NCI-H2081 treated with DMSO at 0.1 percent for 48 hours (cell line): Measurements from ENCODE around the gene ZNF385D.
"Not testable (repeated sequence)": the region's sequence is repeated elsewhere in the genome, so short reads cannot be mapped to it uniquely, and the experiment has no call there.

ENCODE experiments used
- DNase-seq: peaks from one replicate; lab custom pipeline; 2025; lab: John Stamatoyannopoulos, UW

Gene ZNF385D

DNA sequence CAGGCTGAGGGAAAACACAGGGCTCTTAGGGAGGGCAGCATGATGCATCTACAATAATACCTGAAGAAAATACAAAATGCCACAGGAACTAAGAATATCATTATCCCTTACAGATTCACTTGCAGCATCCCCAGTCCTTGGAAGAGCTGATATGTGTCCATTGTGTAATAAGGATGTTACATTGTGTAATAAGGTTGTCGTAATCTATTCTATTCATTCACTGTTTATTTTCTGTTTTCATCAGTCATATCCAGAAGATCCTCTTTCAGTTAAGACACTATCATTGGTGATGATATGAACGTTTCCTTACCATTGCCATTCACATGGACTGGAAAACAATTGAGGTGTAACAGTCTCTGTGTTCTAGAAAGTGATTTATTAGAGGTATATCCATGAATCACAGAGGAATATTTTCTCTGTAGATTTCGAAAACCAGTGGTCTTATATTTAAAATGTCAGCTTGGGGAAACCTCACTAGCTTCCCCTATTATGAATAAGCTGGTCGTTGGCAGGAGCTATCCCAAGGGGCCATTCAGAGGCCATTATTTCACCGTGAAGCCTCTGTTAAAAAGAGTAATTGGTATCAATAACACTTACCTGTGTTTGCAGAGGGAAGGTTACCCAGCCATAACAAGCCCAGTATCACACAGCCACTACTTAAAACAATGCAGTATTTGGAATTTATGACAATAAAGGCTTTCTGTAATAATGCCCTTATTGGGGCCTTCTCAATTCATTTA lies 241.1 kb downstream of the ZNF385D start:
- DNase-seq: no peak

DNA sequence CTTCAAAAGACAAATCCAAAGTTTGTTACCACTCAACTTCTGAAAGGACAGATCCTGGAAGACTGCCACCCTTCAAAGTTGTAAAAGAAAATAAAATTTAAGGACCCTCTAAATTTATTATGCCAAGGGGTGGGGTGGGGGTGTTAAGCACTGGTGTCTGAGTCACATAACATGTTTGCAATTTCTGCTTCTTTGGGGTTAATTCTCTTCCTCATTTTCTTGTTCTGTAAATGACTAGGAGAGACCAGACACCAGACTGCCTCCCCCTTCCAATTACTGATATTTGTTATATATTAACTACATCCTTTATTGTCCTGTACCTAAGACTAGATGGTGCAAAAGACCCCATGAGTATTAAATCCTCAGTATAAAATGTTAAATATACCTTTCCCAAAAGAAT lies 242.8 kb downstream of the ZNF385D start:
- no peak for DNase-seq

DNA sequence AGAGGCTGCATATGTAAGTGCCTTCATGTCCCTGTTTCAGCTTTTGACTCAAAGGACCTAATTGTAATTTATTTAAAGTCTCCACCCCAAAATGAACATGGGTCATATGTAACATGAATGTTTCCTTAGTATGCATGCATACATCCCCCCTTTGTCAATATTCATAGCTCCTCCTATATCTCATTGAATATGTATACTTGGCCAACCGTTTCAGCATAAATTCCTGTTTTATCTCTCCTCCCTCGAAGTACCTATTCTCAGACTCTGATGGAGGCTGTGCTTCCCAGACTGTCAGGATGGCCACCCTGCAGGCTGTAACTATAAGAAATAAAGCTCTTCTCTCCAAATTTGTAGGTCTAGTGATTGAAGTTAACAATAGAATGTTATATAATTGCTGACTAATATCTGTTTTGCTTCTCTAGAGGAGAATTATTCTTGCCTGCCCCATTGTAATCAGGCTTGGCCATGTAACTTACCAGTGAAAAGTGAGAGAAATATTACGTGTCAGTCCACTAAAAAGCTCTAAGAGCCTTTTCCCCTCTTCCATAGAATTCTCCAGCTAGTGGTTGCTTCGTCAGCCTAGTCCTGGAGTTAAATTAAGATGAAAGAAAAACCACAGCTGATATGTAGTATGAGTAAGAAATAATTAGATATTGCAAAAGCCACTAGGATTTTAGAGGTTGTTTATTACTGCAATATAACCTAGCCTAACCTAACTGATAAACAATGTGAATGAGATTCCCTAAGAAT lies 245.1 kb downstream of the ZNF385D start:
- DNase-seq: no peak

DNA sequence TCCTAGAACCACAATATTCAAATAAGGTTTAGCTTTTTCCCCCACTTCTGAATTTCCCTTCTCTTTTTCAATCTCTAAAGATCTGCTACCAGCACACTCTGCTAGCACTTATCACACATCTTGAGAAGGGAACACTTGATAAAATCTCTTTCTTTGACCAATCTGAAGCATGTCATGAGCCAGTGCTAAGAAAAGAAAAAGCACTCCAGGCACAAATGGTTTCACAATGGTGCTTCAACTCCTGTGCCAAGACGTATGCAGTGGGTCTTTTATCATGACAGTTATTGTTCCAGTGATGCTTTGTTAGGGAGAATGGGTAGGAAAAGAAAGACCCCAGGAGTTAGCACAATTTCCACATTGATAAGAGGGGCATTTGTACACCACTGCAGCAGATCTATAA lies 248.4 kb downstream of the ZNF385D start:
- DNase-seq: no peak

DNA sequence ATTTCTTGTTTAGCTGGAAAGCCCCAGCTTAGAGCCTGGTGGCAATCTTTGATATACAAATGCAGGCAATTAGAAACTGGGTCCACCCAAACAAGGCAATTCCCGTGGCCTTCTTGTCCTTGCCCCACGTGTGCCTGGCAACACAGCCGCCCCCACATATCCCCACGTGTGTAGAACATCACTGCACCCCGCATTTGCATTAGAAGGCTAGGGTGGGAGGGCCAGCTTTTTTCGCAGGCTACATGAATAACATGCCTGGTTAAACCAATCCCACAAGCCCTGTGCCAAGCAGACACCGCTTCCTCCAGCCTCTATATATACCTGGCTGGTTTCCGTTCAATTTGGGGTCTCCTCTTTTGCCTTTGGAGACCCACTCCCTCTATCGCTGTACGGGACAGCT lies 250.2 kb downstream of the ZNF385D start:
- no peak for DNase-seq

DNA sequence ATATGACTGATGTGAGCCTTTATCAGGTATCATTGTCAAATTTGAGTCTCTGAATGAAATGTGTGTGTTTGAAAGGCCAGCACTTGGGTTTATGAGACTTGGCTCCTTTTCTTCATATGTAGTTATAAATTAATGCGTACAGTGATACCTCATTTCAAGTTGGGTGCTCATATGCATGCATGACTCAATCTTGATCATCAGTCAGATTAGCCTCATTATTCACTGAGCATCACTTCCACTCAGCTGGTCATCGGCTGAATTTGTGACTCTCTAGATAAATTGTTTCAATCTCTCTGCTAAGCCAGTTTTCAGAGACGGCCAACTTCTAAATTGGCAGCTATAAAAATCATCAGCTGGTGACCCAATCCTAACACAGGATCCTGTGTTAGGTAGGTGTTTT lies 260.3 kb downstream of the ZNF385D start:
- DNase-seq: not testable (repeated sequence)

DNA sequence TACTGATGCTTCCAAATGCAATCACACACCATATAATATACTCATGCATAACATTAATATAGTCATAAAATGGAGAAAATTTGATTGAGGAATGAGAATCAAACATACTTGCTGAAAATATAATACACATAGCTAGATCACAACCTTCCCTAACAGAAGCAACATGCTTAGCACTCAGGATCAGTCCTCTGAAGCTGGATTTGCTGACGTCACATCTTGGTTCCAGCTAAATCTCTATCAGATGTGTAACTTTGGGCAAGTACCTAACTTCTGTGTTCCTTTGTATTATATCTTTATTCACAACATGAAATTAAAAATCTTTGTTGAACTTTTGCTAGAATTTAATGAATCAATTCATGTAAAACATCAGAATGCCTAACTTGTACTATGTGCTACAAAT lies 263.5 kb downstream of the ZNF385D start:
- DNase-seq: no peak

DNA sequence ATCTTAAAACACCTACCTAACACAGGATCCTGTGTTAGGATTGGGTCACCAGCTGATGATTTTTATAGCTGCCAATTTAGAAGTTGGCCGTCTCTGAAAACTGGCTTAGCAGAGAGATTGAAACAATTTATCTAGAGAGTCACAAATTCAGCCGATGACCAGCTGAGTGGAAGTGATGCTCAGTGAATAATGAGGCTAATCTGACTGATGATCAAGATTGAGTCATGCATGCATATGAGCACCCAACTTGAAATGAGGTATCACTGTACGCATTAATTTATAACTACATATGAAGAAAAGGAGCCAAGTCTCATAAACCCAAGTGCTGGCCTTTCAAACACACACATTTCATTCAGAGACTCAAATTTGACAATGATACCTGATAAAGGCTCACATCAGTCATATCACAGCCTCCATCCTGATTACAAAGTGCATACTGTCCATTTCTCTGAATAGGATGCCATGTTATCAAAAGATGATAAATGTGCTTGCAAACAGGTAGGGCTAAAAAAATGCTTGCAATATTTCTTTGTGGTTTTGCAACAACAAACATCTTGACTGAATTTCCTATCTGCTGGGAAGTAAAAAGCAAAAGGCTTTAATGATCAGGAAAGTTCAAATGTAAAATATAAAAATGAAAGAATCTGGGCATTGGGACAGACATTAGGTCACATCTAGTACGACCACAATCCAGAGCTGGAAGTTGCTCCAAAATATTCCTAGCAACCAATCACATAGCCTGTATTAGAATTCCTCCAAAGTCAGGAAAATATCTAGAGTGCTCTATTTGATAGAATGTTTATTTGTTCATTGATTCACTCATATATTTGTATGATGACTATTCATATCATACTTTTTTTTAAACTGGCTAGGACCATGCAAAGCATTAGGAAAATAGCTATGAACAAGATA lies 264.7 kb downstream of the ZNF385D start:
- not testable (repeated sequence) for DNase-seq

DNA sequence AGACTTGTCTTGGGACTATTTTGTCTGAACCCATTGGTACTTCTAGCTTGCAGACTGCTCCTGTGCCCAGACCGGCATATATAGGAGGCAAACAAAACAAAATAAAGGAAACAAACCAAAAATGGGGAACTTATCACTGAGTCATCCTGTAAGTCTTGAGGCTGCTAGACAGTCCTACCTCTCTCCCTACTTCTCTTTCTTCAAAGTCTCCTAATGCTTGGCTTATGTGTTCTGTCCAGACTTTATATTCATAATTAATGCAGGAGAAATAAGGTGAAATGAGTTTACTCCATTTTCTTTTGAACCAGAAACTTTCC lies 266.2 kb downstream of the ZNF385D start:
- DNase-seq: no peak

DNA sequence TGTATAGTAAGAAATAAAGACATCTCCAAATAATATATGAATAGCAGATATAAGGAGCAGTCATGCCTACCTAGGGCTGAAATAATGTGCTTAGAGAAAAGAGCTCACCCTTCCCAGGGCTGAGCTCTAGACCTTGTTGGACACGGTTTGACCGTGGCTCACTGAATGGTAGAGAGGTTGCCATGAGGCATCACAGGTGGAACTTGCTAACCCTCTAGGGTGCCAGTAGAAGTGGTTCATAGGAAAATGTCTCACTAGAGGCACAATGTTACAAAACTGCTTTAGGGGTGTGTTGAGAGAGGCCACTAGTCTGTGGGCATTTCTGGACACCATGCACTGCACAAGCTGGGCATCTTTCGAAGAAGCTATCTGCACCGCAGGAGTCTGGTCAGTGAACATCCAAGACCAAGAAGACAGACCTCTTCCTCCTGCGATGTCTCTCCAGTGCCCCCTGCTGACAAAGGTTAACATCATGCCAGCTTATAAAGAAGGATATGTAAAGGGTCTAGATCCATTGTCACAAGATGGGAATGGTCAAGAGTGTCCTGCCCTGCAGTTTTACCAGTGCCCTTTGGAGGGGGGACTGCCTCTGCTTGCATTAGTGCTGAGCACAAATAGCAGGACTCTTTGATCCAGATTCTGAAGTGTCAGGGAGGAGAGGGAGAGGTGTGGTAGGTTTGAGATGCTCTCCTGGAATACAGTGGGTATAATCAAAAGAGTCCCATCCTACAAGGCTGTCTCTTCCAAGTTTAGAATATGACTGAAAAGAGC lies 266.8 kb downstream of the ZNF385D start:
- DNase-seq: peak; percentile 12

DNA sequence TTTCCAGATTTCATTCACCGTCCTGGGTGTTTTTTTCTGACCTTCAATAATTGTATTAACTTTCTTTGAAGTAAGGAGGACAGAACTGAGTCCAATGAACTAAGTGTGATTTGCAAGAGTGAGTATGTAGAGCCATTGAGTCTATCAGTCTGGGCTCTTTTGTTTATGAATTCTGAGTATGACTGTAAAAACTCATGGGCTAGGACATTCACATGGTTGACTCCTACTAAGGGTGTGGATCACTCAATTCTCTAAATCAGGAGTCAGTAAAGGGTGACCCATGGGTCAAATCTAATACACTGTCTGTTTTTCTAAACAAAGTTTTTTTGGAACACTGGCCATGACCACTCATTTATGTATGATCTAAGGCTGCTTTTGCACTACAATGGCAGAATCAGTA lies 269.0 kb downstream of the ZNF385D start:
- DNase-seq: no peak

DNA sequence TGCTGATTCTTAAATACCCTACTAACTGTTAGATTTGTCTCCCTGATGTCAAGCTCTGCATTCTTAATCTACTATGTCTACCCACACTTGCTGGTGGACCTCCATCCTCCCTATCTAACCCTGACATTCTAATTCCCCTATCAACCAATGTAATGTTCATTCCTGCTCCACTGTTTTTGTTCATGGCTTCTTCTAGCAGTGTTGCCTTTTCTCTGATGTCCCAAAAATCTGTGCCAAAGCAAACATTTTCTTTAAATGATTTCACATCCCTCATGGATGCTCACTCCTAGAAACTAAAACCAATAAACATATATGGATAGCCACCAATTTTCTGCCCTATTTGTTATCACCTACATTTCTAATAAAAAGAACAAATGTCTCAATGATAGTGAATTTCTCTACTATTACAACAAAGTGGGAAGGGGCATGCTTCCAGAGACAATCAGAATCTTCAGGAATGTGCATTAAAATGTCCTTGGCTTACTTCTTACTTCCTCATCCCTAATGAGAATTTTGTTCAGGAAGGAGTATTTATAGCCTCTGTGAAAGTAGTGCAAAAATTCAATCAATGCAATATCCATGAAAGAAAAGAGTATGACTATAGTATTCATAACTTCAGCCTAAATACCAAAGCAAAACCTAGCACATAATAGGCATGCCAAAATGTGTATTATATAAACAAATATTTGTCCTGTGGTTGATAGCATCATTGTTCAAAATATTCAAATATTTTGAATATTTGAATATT lies 273.3 kb downstream of the ZNF385D start:
- DNase-seq: no peak

DNA sequence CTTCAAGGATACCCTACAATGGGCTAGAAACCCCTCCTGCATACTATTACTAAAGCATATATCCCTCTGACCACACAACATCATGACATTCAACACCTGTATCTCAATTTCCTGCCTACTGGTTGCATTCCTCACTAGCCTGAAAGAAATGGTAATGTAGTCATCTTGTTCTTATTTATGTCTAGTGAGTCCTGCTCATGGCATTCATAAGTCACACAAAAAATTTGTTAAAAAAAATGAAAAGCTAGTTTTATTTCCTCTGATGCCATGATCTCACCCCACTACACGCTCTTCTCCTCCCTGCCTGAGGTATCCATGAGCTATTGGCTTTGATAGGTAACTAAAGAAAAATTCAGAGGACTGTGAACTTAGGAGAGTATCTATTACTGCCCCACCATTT lies 284.5 kb downstream of the ZNF385D start:
- DNase-seq: no peak

DNA sequence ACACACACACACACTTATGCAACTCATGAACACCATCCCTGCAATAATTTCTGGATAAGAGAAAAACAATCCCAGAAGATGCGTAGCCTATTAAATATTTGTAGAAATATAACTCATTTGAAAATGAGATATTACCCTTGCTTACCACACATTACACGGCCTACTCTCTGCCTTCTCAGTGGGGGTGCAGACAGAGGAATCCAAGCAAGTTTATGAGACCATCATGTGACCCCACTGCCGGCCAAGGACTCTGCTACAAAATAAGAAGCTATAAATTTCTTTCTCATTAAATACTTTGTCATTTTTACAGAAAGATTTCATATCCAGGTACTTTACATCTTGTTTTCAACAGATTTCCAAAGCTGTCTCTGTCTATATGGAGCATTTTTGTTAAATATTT lies 286.3 kb downstream of the ZNF385D start:
- no peak for DNase-seq

DNA sequence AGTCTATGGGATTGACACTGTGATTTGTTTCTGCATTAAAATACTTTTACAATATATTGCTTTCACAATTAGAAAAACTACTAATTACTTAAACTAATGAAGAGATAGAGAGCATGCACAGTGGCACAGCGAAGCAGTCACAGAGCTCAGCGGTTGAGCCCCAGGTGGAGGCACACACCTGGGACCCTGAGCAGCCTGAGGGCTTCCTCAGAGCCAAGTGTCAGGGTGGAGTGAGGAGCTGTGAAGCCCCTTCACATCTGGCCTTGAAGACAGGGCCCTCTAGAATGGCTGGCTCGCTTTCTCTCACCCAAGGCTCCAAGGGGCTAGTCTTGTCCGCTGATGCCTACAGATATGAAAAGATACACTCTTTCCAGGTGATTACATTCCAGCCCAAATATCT lies 287.7 kb downstream of the ZNF385D start:
- DNase-seq: no peak

DNA sequence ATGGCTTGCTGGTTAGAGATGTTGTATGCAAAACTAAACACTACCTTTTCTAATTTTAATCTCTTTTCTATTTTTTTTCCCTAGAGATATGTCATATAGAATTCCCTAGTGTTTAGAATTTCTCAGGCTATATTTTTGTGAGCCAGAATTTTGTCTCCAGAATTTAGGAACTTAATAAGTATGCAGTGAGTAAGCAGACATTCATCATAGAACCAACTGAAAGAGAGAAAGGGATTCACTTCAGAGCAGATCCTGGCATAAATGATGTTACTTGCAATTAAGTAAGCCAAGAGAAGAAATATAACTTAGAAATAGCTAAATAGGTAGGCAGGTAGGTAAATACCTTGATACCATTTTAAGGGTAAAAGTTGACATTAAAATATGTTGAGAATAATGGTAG lies 288.9 kb downstream of the ZNF385D start:
- DNase-seq: no peak

DNA sequence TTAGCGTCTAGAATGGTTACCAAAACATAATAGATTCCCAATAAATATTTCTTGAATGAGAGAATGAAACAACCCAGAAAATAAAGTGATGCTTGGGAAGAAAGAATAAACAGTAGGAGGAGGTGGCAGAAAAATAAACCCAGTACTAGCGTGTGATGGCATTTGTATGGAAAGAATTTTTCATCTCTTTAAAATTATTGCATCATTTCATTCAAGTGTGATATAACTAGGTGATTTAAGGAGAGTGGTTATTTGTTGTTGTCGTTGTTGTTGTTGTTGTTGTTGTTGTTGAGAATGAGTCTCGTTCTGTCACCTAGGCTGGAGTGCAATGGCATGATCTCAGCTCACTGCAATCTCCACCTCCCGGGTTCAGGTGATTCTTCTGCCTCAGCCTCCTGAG lies 293.9 kb downstream of the ZNF385D start:
- DNase-seq: no peak

DNA sequence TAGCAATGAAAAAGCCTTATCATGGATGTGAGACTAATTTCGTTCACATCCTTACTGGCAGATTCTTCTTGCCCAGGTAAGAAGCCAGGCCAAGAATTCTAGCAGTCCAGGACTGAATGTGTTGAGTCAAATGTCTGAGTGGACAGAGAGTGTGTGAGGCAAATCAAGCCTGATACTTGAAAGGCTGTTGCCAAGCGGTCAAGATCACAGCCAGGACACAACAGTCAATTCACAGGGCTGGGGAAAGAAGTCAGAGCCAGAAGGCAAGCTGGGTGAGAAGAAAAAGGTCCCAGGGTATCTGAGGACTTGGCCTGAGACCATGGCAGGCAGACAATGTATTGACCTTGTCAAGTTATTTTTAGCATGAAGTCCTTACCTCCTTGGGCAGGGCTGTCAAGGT lies 301.3 kb downstream of the ZNF385D start:
- DNase-seq: no peak

DNA sequence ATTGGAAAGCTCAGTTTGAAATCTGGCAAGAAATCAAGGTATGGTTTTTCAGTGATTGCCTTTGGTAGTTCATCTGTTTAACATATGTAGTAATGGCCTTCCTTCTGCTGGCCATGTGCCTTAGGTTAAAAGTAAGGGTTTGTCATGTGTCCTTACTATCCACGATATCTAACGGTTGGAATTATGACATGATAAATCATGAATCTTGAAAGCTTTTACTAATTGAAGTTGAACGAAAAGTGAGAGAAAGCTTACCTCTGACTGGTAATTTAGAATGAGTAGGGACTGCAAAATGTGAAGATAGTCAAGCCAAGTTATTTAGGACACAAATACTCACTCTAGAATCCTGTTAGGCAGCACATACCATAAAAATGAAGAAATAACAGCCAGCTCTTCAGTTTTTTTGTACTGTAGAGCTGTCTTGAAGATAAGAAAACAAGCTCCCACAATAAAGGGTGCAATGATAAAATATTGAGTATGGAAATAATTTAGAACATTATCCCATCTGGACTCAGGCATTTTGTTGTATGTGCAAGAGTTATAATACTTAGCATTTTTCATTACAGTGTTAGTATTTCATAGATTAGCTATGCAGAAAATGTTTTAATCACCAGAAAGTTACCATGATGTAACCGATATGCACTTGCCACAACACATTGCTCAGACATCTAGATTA lies 303.4 kb downstream of the ZNF385D start:
- no peak for DNase-seq

DNA sequence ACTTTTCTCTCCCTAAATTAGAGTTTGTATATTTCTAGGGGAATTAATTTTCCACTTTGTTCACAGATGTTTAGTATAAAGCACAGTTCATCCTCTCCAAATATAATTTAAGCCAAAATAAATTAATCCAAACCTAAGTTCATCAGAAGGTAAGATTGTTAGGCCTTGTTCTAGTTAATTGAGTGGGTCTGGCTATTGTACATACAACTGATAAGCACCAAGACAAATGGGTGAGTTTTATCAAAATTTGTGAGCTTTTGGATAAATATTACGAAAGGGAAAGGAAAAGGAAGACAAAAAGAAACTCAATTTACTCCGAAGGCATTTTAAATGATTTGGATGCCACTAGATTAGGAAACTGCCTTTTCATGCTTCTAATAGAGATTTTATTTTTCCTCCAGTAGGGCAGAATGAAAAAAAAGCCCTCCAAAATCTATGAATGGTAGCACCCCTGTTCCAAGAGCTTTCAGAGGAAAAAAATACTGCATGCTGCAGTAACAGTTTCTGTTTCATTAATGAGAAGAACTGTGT lies 304.0 kb downstream of the ZNF385D start:
- no peak for DNase-seq

DNA sequence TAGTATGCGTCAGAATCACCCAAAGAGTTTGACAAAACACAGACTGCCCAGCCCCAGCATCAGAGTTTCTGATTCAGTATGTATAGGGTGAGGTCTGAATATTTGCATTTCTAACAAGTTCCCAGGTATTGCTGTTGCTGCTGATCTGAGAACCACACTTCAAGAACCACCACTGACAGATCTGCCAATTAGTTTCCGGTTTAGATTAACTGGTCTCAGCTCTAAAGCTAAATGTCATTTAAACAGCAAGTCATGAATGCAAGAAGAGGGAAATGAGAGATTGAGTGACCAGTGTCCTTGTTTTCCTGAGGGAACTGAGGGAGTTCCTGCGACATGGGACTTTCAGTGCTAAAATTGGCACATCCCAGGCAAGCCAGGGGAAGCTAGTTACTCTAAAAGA lies 305.0 kb downstream of the ZNF385D start:
- no peak for DNase-seq
